HUES48 (cell line): ENCODE results near the gene ATF2.

Source experiments
- H3K27ac ChIP-seq: one replicate; pipeline ENCODE4 v1.7.0; 2013; ENCODE audit warnings: low read depth, low read length, inconsistent platforms
- H3K27me3 ChIP-seq: 2 replicates; pipeline ENCODE4 v1.6.1; 2013; ENCODE audit warnings: mild to moderate bottlenecking, low read length; ENCODE audit not compliant: control insufficient read depth, insufficient read depth
- H3K36me3 ChIP-seq: 2 replicates; pipeline ENCODE4 v1.6.1; 2013; ENCODE audit warnings: low read length; ENCODE audit not compliant: control insufficient read depth, insufficient read depth
- H3K4me1 ChIP-seq: 2 replicates; pipeline ENCODE4 v1.6.1; 2013; ENCODE audit warnings: mild to moderate bottlenecking, low read length; ENCODE audit not compliant: control insufficient read depth, insufficient read depth
- H3K4me3 ChIP-seq: 2 replicates; pipeline ENCODE4 v1.5.1; 2013; ENCODE audit warnings: mild to moderate bottlenecking, low read depth, low read length
- H3K9ac ChIP-seq: 2 replicates; pipeline ENCODE4 v1.6.1; 2013; ENCODE audit warnings: mild to moderate bottlenecking, low read depth, low read length, moderate library complexity
- H3K9me3 ChIP-seq: 2 replicates; pipeline ENCODE4 v1.6.1; 2013; ENCODE audit warnings: low read length; ENCODE audit not compliant: control insufficient read depth, insufficient read depth

The ATF2 gene

DNA sequence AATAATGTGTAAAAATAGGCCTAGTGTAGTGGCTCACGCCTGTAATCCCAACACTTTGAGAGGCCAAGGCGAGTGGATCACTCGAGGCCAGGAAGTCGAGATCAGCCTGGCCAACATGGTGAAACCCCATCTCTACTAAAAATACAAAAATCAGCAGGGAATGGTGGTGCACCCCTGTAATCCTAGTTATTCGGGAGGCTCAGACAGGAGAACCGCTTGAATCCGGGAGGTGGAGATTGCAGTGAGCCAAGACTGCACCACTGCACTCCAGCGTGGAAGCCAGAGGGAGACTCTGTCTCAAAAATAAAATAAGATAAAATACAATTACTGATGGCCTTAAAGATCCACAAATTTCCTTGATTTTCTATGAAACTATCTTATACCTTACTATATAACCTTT, 3.8 kb downstream of the ATF2 start:
- no peaks in the 10 kb centered on the region for H3K27me3 ChIP-seq
- no peaks in the 10 kb centered on the region for H3K36me3 ChIP-seq
- no peak overlapping the region for H3K9ac ChIP-seq
- no peak overlapping the region for H3K27ac ChIP-seq
- no peaks in the 10 kb centered on the region for H3K9me3 ChIP-seq
- no peak overlapping the region for H3K4me3 ChIP-seq
- H3K4me1 ChIP-seq: peaks cover 7% of the 10 kb centered on the region

DNA sequence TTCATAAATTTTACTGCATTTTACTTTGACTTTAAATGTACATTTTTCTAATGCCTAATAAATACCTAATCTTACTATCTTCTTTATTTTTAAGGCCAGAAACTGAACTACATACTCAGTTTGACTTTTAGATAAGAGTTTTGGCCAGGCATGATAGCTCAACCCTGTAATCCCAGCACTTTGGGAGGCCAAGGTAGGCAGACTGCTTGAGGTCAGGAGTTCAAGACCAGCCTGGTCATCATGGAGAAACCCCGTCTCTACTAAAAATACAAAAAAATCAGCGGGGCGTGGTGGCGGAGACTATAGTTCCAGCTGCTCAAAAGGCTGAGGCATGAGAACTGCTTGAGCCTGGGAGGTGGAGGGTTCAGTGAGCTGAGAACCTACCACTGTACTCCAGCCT, 9.1 kb downstream of the ATF2 start:
- Histone ChIP-seq H3K36me3 (peaks cover 4% of the 10 kb centered on the region; the same call in 1 of the 2 replicates), H3K4me1 (no peaks in the 10 kb centered on the region), H3K9ac (no peak overlapping the region), H3K27ac (no peak overlapping the region), H3K27me3 (no peaks in the 10 kb centered on the region), H3K9me3 (no peaks in the 10 kb centered on the region), H3K4me3 (no peak overlapping the region)

DNA sequence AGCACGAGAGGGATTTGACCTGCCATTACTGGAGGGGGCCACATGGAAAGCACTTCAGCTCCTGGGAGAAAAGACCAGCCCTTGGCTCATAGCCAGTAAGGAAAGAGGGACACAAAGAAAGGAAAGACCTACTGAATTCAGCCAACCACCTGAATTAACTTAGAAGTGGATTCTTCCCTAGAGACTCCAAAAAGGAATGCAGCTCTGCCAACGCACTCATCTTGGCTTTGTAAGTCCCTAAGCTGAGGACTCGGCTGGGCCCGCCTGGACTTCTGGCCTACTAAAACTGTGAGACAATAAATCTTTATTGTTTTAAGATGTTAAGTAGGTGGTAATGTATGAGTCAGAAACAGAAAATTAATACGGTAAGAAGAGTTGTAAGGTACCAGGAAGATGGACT, 11.5 kb downstream of the ATF2 start:
- Histone ChIP-seq H3K9ac (no peak overlapping the region), H3K4me1 (peaks cover 5% of the 10 kb centered on the region; the same call in 1 of the 2 replicates), H3K4me3 (no peak overlapping the region), H3K27me3 (no peaks in the 10 kb centered on the region), H3K36me3 (peaks cover 4% of the 10 kb centered on the region; the same call in 1 of the 2 replicates), H3K27ac (no peak overlapping the region), H3K9me3 (no peaks in the 10 kb centered on the region)

DNA sequence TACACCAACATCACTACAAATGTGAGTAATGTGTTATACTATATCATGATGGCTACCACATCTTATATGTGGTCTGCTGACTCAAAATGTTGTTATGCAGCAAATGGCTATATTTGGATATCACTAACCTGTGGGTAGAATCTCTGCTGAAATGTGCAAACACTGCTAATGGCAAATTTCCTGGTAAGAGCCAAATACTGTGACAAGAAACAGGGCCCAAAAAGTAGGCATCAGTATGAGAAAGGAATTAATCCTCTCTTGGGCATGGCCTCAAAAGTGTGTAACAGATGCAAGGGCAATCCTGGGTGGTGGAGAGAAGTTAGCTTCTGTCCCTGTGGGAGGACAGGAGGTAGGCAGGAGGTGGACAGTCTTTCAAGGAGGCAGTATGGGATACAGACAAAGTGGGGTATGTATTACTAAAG, 13.3 kb downstream of the ATF2 start:
- H3K36me3 ChIP-seq: peaks cover 6% of the 10 kb centered on the region
- no peaks in the 10 kb centered on the region for H3K9me3 ChIP-seq
- no peak overlapping the region for H3K27ac ChIP-seq
- H3K4me3 ChIP-seq: no peak overlapping the region
- peaks cover 5% of the 10 kb centered on the region; the same call in 1 of the 2 replicates for H3K4me1 ChIP-seq
- H3K9ac ChIP-seq: no peak overlapping the region
- no peaks in the 10 kb centered on the region for H3K27me3 ChIP-seq

DNA sequence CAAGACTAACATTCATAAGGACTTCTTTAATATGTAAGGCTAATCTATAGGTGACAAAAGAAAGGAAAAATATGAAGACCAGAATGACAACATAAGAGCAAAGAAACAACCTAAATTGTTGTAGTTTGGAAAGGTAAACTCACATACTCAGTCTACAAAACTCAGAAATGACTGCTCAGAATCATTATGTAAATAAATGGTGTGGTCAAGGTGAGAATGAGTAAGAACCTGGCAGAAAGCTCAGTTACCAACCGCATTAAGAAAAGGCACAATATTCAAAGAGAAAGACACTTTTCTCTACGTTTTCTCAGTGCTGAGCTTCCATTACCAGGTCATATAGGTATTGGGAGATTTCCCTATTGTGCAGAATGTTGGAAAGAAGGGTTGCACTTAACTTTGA, 15.8 kb downstream of the ATF2 start:
- Histone ChIP-seq H3K9me3 (no peaks in the 10 kb centered on the region), H3K9ac (no peak overlapping the region), H3K4me1 (peaks cover 5% of the 10 kb centered on the region; the same call in 1 of the 2 replicates), H3K27ac (no peak overlapping the region), H3K4me3 (no peak overlapping the region), H3K27me3 (no peaks in the 10 kb centered on the region), H3K36me3 (peaks cover 10% of the 10 kb centered on the region)

DNA sequence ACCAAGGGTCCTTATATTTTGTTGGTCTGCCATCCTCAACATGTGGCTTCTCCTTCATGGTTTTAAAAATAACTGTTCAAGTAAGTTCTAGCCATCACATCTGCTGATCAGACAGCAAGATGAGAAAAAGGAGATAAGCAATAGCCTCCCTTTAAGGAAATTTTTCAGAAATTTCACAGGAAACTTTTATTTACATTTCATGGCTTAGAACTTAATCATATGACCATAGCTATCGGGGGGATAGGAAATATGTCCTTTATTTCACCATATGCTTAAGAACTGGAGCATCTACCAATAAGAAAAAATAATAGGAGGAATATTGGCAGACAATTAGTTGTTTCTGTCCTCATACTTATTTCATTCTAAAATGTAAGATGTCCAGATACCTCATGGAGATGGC, 16.2 kb downstream of the ATF2 start:
- no peaks in the 10 kb centered on the region for H3K9me3 ChIP-seq

DNA sequence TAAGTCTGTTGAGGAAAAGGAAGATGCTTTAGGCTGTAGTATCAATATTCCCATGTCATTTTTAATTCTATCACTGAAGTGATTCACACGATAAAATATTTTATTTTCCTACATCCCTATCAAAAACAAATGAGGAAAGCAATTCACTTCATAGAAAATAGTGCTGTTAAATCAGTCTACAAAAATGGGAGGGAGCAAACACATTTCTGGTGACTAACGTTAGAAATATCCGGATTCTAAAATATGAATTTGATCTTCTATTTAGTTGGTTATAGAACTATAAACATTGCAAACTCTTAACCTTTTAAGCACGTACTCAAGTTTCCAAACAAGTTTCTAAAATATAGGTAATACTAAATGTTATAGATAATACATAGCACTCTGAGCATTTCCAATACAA, 20.8 kb downstream of the ATF2 start:
- Histone ChIP-seq H3K36me3 (peaks cover 26% of the 10 kb centered on the region), H3K4me1 (no peaks in the 10 kb centered on the region), H3K27ac (no peak overlapping the region), H3K9ac (no peak overlapping the region), H3K27me3 (no peaks in the 10 kb centered on the region), H3K4me3 (no peak overlapping the region), H3K9me3 (no peaks in the 10 kb centered on the region)

More for the DNA sequence above, 16.2 kb downstream of the ATF2 start:
- Histone ChIP-seq H3K4me1 (peaks cover 5% of the 10 kb centered on the region; the same call in 1 of the 2 replicates), H3K27me3 (no peaks in the 10 kb centered on the region), H3K9ac (no peak overlapping the region), H3K27ac (no peak overlapping the region), H3K36me3 (peaks cover 10% of the 10 kb centered on the region), H3K4me3 (no peak overlapping the region)

DNA sequence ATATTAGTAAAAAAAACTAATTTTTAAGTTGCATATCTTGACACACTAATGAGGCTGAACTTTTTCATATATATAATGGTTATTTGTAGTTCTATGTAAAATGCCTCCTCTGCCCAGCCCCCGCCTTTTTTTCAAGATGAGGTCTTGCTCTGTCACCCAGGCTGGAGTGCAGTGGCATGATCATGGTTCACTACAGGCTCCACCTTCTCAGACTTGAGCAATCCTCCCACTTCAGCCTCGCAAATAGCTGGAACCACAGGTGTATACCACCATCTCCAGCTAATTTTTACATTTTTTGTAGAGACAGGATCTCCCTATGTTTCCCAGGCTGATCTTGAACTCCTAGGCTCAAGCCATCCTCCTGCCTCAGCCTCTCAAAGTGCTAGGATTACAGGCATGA, 24.3 kb downstream of the ATF2 start:
- 0 out of 2 replicates have a peak, but pooled peaks cover 20% of the 10 kb centered on the region for H3K36me3 ChIP-seq
- H3K27ac ChIP-seq: no peak overlapping the region
- H3K9me3 ChIP-seq: no peaks in the 10 kb centered on the region

DNA sequence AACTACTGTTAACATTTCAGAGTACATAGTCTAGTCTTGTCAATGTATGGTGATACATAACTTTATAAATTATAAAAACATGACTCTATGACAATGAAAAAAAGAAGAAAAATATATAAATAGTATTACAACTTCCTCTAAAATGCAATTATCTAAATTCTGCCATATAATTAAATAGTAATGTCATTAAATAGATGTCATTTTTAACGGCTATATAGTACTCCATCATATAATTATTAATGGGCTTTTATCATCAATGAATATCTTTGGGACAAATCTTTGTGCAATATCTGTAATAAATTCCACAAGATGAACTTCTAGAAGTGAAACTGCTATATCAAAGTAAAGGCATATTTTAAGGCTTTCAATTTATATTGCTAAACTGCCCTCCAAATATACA, 24.8 kb downstream of the ATF2 start:
- Histone ChIP-seq H3K4me3 (no peak overlapping the region), H3K36me3 (0 out of 2 replicates have a peak, but pooled peaks cover 20% of the 10 kb centered on the region), H3K9ac (no peak overlapping the region), H3K27me3 (no peaks in the 10 kb centered on the region), H3K27ac (no peak overlapping the region), H3K4me1 (no peaks in the 10 kb centered on the region), H3K9me3 (no peaks in the 10 kb centered on the region)

More for the DNA sequence above, 24.3 kb downstream of the ATF2 start:
- no peak overlapping the region for H3K4me3 ChIP-seq
- no peaks in the 10 kb centered on the region for H3K27me3 ChIP-seq
- H3K9ac ChIP-seq: no peak overlapping the region
- H3K4me1 ChIP-seq: no peaks in the 10 kb centered on the region

DNA sequence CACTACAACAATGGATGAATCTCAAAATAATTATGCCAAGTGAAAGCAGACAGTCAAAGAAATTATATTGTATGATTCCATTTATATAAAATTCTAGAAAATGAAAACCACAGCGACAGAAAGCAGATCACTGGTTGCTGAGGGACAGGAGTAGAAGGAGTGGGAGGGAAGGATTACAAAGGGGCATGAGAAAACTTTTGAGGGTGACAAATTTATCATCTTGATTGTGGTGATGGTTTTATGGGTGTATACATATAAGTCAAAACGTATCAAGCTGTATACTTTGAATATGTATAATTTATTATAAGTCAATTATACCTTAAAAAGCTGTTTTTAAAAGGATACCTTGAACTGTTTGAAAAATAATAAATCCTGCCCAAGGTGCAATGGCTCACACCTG, 27.7 kb downstream of the ATF2 start:
- no peak overlapping the region for H3K27ac ChIP-seq
- no peaks in the 10 kb centered on the region for H3K27me3 ChIP-seq
- H3K4me3 ChIP-seq: no peak overlapping the region
- no peaks in the 10 kb centered on the region for H3K9me3 ChIP-seq
- H3K4me1 ChIP-seq: peaks cover 15% of the 10 kb centered on the region
- H3K9ac ChIP-seq: no peak overlapping the region
- 0 out of 2 replicates have a peak, but pooled peaks cover 17% of the 10 kb centered on the region for H3K36me3 ChIP-seq

DNA sequence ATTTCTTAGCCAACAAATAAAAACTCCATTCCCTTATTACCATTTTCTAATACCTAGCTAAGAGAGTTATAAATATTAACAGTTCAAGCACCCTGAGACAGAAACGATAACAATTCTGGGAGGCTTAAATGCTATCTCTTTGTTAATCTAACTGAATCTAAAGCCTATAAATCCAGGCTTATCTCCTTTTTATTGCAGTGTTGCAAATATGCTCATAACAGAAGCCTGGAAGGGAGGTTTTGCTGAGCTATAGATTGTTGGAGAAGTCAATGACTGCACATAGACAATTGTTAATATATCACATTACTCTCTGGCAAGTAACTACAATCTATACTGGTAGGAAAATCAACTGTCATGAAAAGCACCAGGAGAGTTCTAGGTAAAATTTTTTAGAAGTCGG, 30.2 kb downstream of the ATF2 start:
- Histone ChIP-seq H3K9ac (no peak overlapping the region), H3K27ac (no peak overlapping the region), H3K27me3 (no peaks in the 10 kb centered on the region), H3K9me3 (no peaks in the 10 kb centered on the region), H3K4me1 (peaks cover 16% of the 10 kb centered on the region), H3K36me3 (peaks cover 26% of the 10 kb centered on the region), H3K4me3 (no peak overlapping the region)
